ENCODE results near the gene PRKCA. TPM values are rescaled to one million over a fixed set of nuclear protein-coding genes. Genes with fewer than 3 reads are reported as not detected.
A peak's percentile ranks its signal among the peaks of the same experiment; 100 is the strongest.

The PRKCA gene
- total and polyA plus RNA-seq, 2 of the 13 experiments (the other 11 are each of a cell fraction or from before 2014, with no cell fraction given), result 18.5 to 21.5 TPM

- DNase-seq (ENCODE audit: low spot score), result no peak
- ATAC-seq, result no peak
- in situ Hi-C loops (cut with HindIII; ENCODE audit: extremely low pct_ligation_motif_present, low pct_unique_long_range_greater_than_20kb) (loop anchor here (5.0 to 10.0 kb wide), 2 partner anchors 312 to 369 kb away; no protein-coding TSS in a partner anchor), intact Hi-C loops (cut with micrococcal nuclease; ENCODE audit: unreplicated experiment) (loop anchor here (1.0 to 2.0 kb wide), 6 partner anchors 48 to 418 kb away; no protein-coding TSS in a partner anchor)
- Histone ChIP-seq H3K36me3 (replicated peaks in 1 of 2; ENCODE audit: control insufficient read depth in 1 of 2, insufficient read depth in 2 of 2, low read length in 2 of 2) (no peaks in the 10 kb centered on the region), H3K79me2 (ENCODE audit: insufficient read depth, low read length) (no peaks in the 10 kb centered on the region), H3K4me3 (replicated peaks in 1 of 3; ENCODE audit: insufficient read depth in 1 of 3, low read depth in 2 of 3, low read length in 3 of 3) (no peak overlapping the region), H3K27ac (ENCODE audit: extremely low read length, insufficient read depth, low read length) (no peak overlapping the region), H3K4me2 (ENCODE audit: low read depth, low read length) (no peak overlapping the region), H3K9me3 (ENCODE audit: low read length) (no peaks in the 10 kb centered on the region), H2AFZ (ENCODE audit: low read length) (no peak overlapping the region), H3K27me3 (ENCODE audit: control insufficient read depth in 1 of 2, insufficient read depth in 2 of 2, low read length in 2 of 2) (no peaks in the 10 kb centered on the region), H3K9ac (ENCODE audit: insufficient read depth, low read depth, low read length) (no peak overlapping the region), H4K20me1 (ENCODE audit: insufficient read depth, low read length) (no peaks in the 10 kb centered on the region), H3K4me1 (ENCODE audit: insufficient read depth, low read length) (peaks cover 5% of the 10 kb centered on the region; the same call in 1 of the 2 replicates)
- no TSS peak for BruUV-seq (replicated peaks)
- no peak for FAIRE-seq
- ChIA-PET CTCF (ENCODE audit: low intra/inter-chr PET ratio, low total read pairs) (interaction anchor here (0.8 to 2.8 kb wide), 8 partner anchors 52 to 418 kb away, joined by 3 to 33 read pairs (median 6); no protein-coding TSS in a partner anchor), POLR2A (no interaction called here)
- TF ChIP-seq HNF1B (CRISPR knock-in tag; IDR thresholded peaks at IDR 0.05) (no peak), SP4 (CRISPR knock-in tag; IDR thresholded peaks at IDR 0.05) (no peak), SNAPC2 (CRISPR knock-in tag; IDR thresholded peaks at IDR 0.05) (0 out of 2 replicates have a peak, but pooled peaks have one; percentile 16), PLRG1 (conservative IDR thresholded peaks at IDR 0.05) (no peak), MAFK (conservative IDR thresholded peaks at IDR 0.05 in 1 of 2, IDR thresholded peaks at IDR 0.05 in 1 of 2; ENCODE audit: low read length in 2 of 2) (no peak), TARDBP (CRISPR knock-in tag; IDR thresholded peaks at IDR 0.05) (peak; percentile 11; the same call in 1 of the 2 replicates), GPN1 (CRISPR knock-in tag; IDR thresholded peaks at IDR 0.05; ENCODE audit: borderline replicate concordance) (no peak), HNRNPLL (IDR thresholded peaks at IDR 0.05; ENCODE audit: low read depth, low read length, poor library complexity, severe bottlenecking) (no peak), ZNF75D (CRISPR knock-in tag; IDR thresholded peaks at IDR 0.05; ENCODE audit: borderline replicate concordance) (no peak), ZSCAN22 (CRISPR knock-in tag; IDR thresholded peaks at IDR 0.05) (no peak), LCORL (IDR thresholded peaks at IDR 0.05) (no peak), LCORL (CRISPR knock-in tag; IDR thresholded peaks at IDR 0.05) (no peak)
- TF ChIP-seq, protein P1, sequence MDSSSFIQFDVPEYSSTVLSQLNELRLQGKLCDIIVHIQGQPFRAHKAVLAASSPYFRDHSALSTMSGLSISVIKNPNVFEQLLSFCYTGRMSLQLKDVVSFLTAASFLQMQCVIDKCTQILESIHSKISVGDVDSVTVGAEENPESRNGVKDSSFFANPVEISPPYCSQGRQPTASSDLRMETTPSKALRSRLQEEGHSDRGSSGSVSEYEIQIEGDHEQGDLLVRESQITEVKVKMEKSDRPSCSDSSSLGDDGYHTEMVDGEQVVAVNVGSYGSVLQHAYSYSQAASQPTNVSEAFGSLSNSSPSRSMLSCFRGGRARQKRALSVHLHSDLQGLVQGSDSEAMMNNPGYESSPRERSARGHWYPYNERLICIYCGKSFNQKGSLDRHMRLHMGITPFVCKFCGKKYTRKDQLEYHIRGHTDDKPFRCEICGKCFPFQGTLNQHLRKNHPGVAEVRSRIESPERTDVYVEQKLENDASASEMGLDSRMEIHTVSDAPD (CRISPR knock-in tag; IDR thresholded peaks at IDR 0.05), result 0 out of 2 replicates have a peak, but pooled peaks have one; percentile 6
- TF ChIP-seq, protein P2, sequence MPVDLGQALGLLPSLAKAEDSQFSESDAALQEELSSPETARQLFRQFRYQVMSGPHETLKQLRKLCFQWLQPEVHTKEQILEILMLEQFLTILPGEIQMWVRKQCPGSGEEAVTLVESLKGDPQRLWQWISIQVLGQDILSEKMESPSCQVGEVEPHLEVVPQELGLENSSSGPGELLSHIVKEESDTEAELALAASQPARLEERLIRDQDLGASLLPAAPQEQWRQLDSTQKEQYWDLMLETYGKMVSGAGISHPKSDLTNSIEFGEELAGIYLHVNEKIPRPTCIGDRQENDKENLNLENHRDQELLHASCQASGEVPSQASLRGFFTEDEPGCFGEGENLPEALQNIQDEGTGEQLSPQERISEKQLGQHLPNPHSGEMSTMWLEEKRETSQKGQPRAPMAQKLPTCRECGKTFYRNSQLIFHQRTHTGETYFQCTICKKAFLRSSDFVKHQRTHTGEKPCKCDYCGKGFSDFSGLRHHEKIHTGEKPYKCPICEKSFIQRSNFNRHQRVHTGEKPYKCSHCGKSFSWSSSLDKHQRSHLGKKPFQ (CRISPR knock-in tag; IDR thresholded peaks at IDR 0.05; ENCODE audit: insufficient replicate concordance), result no peak
- 86% methylated on average over 3 of the region's 3 CpGs for WGBS (ENCODE audit: low lambda C conversion rate)
Observed at GRCh38 chr17:66255527-66255971, 46.9 kb upstream of the PRKCA start.

Data from HepG2 (cell line).